AG08396 (cell line): ENCODE data around the gene GRIK3.
"Not testable (repeated sequence)": the region's sequence is repeated elsewhere in the genome, so short reads cannot be mapped to it uniquely, and the experiment has no call there.

ENCODE experiments used
- DNase-seq: peaks from one replicate; pipeline ENCODE4 v3.0.0; 2012; ENCODE audit warnings: low spot score, mixed read lengths

The GRIK3 gene

DNA sequence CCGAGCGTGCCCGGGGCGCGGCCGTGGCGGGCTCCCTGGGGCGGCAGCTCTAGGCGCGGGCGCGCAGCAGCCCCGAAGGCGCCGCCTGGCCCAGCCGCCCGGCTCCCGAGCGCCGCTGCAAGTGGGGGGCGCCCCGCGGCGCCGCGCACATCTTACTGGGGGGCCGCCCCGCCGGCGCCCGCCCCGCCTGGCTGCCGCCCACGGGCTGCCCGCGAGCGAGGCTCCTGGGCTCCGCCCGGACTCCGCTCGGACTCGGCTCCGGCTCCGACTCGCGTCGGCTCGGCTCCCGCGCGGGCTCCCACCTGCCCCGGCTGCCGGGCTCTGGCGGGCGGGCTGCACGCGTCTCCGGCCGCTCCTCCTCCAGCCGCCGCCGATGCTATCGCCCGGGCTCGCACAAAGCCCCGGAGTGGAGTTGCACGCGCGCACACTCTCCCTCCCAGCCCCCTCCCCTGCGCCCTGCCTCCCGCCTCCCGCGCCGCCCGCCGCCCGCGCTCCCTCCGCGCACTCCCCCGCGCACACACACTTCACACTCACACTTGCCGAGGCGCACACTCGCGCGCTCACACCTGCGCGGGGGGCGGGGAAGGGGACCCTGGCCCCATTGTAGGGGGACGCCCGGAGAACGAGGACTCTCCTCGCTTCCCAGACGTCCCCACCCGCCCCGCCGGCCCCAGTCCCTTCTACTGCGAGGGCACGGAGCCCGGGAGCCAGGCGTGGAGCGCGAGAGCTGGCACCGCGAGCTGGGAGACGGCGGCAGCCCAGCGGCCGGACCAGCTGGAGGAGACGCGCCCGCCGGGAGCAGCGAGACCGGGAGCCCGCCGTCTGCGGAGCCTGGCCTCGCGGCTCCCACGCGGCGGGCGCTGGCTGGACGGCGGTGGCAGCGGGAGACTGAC lies at the start of gene GRIK3:
TSS of gene GRIK3 (minus strand) at position 395 of the 893 bp plus-strand sequence. CDS start 407 bp downstream, outside the sequence.
- no peak for DNase-seq

DNA sequence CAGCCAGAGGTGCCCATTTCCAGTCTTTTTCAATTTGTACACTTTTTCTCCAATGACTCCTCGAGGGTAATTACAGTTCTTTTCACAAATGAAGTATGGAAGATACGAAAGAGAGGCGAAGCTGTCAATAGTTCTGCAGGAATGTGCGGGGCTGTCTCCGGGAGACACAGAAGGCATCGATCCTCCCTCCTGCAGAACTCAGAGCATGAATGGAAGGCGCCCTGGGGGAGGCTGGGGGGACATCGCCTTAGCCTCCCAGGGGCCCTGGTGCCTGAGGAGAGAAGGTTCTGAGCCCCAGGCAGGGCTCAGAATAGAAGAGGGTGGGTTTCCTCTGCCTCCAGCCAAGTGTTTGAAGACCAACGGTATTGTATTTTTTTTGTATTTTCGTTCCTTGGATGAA lies 49.7 kb upstream of the GRIK3 start:
- no peak for DNase-seq

DNA sequence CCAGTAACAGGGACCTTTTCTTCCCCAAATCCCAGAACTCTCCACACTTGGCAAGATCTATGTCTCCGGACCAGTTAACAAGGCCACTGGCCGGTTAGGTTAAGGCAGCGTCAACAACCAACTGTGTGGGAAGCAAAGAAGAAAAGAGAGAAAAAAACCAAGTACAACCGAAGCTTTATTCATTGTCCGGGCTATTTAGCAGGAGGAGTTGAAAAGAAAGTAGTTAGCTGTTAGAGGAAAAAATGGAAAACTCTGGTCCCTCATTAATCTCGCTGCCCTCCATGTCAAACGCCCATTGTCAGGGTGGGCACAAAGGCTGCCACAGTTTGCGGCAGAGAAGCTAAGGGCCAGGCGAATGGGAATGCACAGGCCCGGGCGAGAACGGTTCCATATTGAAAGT lies 49.3 kb upstream of the GRIK3 start:
- DNase-seq: no peak

DNA sequence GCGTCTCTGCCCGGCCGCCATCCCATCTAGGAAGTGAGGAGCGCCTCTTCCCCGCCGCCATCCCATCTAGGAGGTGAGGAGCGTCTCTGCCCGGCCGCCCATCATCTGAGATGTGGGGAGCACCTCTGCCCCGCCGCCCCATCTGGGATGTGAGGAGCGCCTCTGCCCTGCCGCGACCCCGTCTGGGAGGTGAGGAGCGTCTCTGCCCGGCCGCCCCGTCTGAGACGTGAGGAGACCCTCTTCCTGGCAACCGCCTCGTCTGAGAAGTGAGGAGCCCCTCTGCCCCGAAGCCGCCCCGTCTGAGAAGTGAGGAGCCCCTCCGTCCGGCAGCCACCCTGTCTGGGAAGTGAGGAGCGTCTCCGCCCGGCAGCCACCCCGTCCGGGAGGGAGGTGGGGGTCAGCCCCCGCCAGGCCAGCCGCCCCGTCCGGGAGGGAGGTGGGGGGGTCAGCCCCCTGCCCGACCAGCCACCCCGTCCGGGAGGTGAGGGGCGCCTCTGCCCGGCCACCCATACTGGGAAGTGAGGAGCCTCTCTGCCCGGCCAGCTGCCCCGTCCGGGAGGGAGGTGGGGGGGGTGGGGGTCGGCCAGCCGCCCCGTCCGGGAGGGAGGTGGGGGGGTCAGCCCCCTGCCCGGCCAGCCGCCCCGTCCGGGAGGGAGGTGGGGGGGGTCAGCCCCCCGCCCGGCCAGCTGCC lies 46.1 kb upstream of the GRIK3 start:
- DNase-seq: not testable (repeated sequence)

DNA sequence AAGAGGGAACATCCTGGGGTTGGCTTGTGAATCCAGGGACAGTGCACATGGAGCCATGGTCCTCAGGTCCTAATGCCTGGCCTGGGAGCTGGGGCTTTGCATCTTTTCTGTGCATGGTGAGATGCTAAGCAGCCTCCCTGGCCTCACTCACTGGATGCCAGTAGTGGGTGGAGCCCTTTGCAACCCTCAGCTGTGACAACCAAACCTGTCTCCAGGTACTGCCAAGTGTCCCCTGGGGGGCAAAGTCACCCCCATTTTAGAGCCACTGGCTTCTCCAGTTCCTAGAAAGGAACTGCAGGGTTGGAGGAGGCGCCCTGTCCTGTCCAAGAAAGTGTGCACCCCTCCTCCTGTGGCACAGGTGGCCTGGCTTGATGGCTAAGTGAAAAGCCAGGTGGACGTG lies 44.6 kb upstream of the GRIK3 start:
- no peak for DNase-seq

DNA sequence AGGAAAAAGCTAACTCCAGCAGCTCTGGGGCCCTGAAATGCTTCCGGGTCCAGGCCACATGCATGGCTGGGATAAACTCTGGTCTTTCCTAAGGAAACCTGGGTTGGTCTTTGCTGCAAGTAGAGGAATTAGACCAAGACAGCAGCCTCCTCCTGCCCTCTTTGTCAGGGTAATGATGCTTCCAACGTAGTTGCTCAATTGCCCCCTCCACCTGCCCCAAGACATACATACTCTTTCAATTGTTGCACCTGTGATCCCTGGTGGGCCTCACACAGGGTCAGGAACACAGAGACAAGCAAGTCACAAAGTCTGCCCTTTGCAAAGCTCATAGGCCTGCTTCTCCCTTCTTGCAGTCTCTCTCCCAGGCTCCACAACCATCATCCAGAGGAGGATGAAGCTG lies 41.9 kb upstream of the GRIK3 start:
- no peak for DNase-seq

DNA sequence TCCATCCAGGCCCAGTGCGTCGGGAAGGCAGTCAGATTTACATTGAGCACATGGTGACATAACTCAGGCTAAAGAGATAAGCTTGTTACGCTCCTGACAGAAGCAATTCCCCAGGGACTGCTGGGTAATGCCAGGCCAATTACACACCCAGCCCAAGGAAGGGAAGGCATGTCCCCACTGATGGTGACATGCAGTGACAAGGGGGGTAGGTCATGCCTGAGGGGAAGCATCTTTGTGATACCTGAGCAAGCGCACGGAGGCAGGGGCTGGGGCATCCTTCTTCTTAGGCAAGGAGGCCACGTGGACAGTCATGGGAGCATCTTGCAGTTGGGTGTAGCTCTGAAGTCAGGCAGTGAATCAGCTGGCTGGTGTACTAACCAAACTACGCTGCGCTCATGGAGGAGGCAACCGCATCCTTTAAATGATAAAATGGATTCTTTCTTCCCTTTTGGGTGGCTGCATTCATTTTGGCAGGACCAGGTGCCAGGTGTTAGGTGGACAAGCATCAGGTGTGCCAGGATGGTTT lies 39.6 kb upstream of the GRIK3 start:
- DNase-seq: no peak

DNA sequence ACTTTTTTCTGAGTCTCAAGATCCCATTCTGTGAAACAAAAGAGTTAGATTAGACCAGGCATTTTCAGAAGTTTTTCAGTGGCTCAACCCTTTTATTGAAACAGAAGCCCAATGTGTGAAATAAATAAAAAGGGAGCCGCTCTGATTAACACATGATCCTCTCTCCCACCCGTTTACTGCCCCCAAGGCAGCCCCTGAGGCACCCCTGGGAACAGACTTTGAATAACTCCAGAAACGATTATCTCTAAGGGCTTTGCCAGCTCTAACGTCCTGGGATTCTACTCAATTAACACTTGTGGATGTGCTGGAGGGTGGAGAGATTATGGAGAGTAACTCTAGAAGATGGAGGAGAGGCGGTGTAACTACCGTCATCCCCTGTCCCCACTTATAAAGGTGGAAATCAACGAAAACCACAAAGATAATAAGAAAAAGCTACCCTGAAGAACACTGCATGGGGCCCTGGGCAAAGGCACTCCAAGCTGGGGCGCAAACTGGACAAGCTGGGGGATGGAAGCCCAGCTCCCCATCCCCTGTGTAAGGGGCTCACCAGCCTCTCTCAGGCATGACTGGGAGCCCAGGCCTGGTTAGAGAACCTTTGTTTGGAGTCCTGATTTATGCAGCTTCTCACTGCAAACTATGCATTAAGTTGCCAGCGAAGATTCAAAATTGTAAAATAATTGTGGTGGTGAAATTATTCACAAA lies 39.0 kb upstream of the GRIK3 start:
- DNase-seq: no peak

DNA sequence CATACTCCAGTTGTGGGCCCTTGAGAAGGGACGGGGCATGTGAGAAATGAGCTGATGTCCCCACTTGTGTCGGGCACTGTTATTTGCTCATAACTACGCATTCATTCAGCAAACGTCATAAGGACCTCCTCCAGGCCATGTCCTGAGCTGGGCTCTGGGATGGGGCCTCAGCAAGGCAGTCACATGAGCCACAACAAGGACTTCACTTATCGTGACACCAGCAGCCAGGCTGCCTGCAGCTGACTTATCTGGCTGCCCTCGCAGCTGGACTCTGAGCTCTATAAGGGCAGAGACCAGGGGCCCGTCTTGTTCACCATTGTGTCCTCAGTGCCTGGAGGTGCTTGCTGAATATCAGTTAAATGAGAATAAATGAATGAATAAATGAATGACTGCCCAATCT lies 37.5 kb upstream of the GRIK3 start:
- DNase-seq: no peak

DNA sequence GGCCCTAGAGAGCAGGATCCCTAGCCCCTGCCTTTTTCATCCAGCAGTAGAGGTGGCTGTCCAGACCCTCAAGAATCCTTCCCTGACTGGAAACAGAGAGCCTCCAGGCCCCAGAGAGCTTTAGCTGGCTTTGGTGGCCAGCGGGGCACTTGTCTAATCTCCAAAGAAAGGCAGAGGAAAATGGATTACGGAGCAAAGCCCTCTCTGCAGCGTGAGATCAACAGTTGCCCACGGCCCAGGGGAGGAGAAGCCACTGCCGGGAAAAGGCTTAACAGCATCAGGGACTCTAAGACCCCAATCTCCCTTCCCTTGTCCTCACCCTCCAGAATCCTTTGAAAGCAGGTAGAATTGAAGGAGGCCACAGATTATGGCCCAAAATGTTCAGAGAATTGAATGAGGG lies 35.8 kb upstream of the GRIK3 start:
- no peak for DNase-seq

DNA sequence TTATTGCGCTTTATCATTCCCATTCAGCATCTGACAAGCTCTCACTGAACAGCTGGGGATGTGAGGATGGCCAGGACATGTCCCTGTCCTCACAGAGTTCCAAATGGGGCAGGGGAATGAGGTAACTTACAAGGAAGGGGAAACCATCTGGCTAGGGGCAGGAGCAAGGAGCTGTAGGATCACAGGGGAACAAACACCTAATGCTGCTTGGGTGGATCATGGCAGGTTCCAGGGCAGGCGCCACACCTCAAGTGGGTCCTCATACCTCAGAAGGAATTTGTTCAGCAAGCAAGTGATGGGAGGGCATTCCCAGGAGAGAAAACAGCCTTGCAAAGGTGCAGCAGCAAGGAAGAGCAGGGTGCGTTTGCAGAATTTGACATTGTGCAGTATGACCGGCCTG lies 35.1 kb upstream of the GRIK3 start:
- DNase-seq: no peak

DNA sequence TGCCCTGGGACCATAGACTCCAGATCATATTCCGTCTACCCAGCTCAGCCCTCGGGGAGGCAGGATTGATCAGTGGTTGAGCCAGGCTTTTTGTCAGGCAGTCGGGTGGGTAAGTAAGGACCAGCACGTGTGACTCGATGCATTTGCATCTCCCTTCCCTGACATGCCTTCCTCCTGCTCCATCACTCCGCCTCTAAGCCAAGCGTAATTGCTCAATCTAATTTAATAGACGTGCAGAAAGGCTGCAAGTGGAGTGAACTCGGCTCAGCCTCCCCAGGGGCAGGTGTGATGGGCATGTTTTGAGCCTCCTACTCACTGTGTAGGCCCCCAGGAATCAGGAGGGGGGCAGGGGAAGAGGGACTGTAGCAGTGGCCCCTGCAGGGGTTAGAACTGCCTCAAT lies 34.6 kb upstream of the GRIK3 start:
- no peak for DNase-seq

DNA sequence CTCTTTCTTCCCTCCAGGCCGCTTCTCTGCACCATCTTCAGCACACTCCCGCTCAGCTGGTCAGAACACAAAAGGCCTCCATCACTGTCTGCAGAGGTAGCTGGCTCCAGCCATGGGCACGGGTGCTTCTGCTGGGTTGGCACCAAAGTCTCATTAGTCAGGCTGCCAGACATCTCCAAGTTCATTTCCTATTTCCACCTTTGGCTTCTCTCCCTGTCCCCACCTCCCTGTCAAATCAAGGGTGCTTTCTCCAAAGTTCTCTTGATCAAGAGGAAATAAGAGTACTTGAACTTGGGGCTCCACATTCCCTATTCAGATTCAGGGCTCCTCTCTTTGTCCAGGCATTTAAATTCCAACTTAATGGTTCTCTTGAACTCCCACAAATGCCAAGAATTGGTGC lies 33.9 kb upstream of the GRIK3 start:
- DNase-seq: no peak

DNA sequence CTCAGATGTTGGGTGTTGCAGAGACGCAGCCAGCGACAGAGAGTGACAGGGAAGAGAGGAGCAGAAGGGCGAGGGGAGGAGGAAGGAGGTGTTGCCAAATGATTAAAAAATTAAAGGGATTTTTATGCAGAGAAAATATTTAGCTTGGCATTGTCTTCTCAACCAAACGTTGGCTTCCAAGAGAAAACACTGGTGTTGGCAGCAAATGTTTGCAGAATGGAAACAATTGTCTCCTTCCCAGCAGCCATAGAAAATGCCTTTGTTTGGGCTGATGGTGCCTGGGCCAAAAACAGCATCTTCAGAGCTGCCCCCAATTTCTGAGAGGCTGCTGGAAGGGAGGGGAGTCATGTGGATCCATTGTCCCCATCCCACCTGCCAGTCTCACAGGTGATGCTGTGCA lies 29.7 kb upstream of the GRIK3 start:
- no peak for DNase-seq

DNA sequence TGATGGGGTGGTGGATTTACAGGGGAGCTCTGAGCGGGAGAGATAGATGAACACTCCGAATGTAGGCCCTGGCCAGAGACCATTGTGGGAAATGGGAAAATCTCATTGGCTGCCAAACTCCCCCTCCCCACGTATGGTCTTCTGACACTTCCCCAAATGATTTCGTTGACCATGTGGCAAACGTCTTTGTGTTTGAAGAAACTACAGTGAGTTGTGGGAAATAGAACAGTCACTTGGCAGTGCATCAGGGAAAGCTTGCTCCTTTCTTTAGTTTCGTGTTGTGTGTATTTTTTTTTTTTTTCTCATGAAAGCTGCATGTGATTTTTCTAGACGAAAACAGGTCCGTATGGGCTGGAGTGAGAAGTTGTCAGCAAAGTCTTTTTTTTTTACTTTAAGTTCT lies 25.0 kb upstream of the GRIK3 start:
- no peak for DNase-seq

DNA sequence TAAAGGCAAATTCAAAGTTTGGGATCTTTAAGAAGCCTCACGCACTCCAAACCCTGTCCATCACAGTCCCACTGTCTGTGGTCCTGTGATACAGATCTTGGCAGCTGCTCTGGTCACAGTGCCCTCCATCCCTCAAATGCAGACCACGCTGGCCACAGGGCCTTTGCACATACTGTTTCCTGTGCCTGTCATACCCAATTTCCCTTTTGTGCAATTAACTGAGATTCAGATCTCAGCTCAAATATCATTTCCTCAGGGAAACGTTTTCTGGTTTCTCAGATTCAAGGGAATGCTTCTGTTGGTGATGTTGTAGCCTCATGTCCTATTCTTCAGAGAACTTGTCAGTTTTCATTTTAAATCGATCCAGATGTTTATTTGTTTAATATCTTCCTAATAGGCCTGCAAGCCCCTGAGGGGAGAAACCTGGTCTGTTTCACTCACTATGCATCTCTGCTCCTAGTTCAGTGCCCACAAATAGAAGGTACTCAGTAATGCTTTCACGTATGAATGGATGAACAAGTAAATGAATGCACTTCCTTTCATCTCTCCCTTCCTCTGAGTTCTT lies 24.2 kb upstream of the GRIK3 start:
- no peak for DNase-seq

DNA sequence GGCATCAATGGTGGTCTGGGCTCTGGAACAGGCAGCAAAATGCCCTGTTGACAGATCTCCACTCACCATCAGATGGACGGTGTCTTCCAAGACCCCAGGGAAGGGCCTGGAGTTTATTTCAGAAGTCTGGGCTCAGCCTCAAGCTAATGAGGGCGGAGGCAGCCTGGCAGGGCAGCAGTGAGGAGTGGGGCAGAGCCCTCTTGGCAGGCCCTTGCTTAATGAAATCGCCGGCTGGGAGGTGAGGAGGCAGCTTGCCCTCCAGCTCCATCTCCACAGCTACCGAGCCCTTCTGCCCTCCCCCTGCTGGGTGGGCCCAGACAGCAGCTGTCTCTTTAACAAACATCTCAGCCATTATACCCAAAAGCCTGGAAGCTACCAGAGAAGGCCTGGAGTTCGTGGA lies 22.0 kb upstream of the GRIK3 start:
- no peak for DNase-seq

DNA sequence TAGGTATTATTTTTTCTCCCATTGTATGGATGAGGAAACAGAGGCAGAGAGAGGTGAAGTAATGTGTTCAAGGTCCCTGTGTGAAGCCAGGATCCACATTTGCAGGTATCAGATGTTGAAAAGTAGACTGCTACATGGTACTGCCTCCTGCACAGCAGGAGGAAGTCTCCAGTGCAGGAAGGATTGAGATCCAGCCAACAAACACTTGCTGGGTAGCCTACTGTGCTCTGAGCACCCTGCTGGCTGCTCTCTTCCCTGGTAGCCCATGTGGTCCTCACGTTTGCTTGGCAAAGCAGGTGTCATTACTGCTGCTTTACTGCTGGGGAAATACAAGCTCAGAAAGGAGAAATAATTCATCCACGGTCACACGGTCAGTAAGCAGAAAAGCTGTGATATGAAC lies 21.3 kb upstream of the GRIK3 start:
- no peak for DNase-seq

DNA sequence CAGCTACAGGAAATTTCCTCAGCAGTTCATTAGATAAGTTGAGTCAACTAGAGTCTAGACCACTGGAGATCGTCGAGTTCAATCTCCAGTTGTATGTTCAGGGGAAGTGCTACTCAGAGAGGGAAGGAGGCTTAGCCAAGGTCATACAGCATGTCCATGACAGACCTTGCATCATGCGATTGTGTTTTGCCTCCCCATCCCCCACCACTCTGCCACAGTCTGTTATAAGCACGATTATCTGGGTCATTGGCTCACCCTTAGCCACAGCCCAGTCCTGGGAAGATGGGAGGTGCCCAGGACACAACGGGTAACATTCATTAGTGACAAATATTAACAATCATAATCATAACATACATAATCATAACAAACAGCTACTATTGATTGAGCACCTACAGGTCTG lies 18.9 kb upstream of the GRIK3 start:
- DNase-seq: no peak

DNA sequence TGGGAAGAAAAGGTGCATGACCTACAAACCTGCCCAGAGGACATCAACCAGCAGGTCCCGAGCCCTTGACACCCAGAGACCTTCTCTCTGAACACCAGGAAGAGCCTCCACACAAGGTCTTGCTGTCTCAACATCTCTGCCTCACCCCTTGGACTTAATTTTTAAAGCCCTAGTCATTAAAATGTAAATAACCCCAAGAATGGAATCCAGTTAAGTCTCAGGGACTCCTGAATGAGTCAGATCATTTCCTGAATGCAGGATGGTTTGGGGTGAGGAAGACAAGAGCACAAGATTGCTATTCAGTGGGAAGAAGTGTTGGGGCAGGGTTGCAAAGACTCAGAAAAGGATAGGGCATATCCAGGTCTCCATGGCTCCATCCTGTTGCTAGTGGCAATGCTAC lies 17.8 kb upstream of the GRIK3 start:
- DNase-seq: no peak

DNA sequence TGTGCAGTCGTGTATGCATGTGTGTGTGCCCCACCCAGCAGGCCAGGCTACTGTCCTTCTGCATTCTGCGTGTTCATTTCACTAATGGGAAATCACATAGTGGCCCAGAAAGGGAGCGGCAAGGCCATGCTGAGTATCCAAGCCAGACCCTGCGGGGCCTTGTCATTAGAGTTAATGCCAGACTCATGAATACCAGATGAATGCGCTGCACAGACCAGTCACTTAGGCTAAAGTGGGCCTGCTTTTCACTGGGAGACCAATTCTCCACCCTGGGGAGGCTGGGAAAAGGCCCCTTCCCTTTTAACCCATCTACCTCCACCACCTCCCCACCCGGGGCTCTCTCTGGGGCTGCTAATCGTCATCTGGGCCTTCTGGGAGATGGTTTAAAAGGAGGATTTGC lies 17.0 kb upstream of the GRIK3 start:
- no peak for DNase-seq

DNA sequence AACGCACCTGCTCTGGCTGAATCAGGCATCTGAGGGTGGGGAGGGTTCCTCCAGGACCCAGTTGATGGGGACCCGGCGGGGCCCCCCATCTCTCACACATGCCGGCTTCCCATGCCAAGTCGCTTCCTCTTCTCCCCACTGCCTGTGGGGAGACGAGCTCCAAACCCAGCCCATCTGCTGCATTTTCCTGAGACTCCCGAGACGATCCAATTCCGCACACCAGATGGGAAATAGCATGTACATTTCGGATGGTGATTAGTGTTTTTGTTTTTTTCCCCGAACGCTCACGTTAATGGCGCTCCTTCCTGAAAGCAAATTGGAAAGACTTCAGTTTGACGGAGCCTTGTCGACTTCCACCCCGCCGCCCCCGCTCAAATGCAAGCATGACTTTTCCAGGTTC lies 13.2 kb upstream of the GRIK3 start:
- no peak for DNase-seq
